HepG2 (cell line): Measurements from ENCODE around the gene ASH1L. TPM values are rescaled to one million over a fixed set of nuclear protein-coding genes. Genes with fewer than 3 reads are reported as not detected.

Experiments used
- CBFB ChIP-seq: sonication (generic); formaldehyde crosslinking; IDR thresholded peaks from 2 replicates; pipeline ENCODE4 v1.4.0; 2020; ENCODE audit warnings: missing genetic modification reagents
- DNMT1 ChIP-seq: sonication (generic); formaldehyde crosslinking; IDR thresholded peaks from 2 replicates; pipeline ENCODE4 v1.5.1; 2020; ENCODE audit warnings: mild to moderate bottlenecking, missing genetic modification reagents
- ESRRA ChIP-seq: sonication (generic); formaldehyde crosslinking; IDR thresholded peaks from 2 replicates; pipeline ENCODE4 v1.5.1; 2020; ENCODE audit warnings: mild to moderate bottlenecking, low read depth, missing genetic modification reagents
- FOXJ3 ChIP-seq: sonication (generic); formaldehyde crosslinking; IDR thresholded peaks from 2 replicates; pipeline ENCODE4 v1.4.0; 2020; ENCODE audit warnings: missing genetic modification reagents, mild to moderate bottlenecking, borderline replicate concordance
- HOXA3 ChIP-seq: sonication (generic); formaldehyde crosslinking; IDR thresholded peaks from 2 replicates; pipeline ENCODE4 v1.5.0; 2020; ENCODE audit warnings: missing genetic modification reagents
- IRF1 ChIP-seq: sonication (generic); formaldehyde crosslinking; IDR thresholded peaks from 2 replicates; pipeline ENCODE4 v1.4.0; 2020; ENCODE audit warnings: low read depth, mild to moderate bottlenecking, missing genetic modification reagents
- JUN ChIP-seq: sonication (generic); formaldehyde crosslinking; IDR thresholded peaks from 2 replicates; pipeline ENCODE4 v1.4.0; 2020; ENCODE audit warnings: mild to moderate bottlenecking, missing genetic modification reagents
- MED13 ChIP-seq: sonication (generic); formaldehyde crosslinking; IDR thresholded peaks from 2 replicates; pipeline ENCODE4 v1.5.0; 2020; ENCODE audit warnings: missing genetic modification reagents
- NAIF1 ChIP-seq: sonication (generic); formaldehyde crosslinking; IDR thresholded peaks from 2 replicates; pipeline ENCODE4 v1.5.0; 2020; ENCODE audit warnings: mild to moderate bottlenecking, missing genetic modification reagents, borderline replicate concordance
- NONO ChIP-seq, 2 experiments: fragments of 450-650 bp in 1 of 2; sonication (generic) in 1 of 2; formaldehyde crosslinking in 1 of 2; IDR thresholded peaks in 1 of 2; conservative IDR thresholded peaks in 1 of 2; 2 replicates each; pipeline versions ENCODE4 v1.6.1 to v1.8.0; 2017 to 2022; ENCODE audit warnings: mild to moderate bottlenecking in 1 of 2, missing genetic modification reagents in 1 of 2, moderate library complexity in 1 of 2
- SALL1 ChIP-seq: sonication (generic); formaldehyde crosslinking; IDR thresholded peaks from 2 replicates; pipeline ENCODE4 v1.8.0; 2022; ENCODE audit warnings: mild to moderate bottlenecking, missing genetic modification reagents
- SOX6 ChIP-seq, 2 experiments: fragments of 450-650 bp in 1 of 2; sonication (generic) in 1 of 2; formaldehyde crosslinking in 1 of 2; IDR thresholded peaks; 2 replicates each; pipeline versions ENCODE4 v1.4.0 to v1.6.1; 2017 to 2020; ENCODE audit warnings: antibody characterized with exemption in 1 of 2, mild to moderate bottlenecking in 1 of 2, missing genetic modification reagents in 1 of 2
- SRSF9 ChIP-seq: fragments of 200-400 bp; formaldehyde crosslinking; IDR thresholded peaks from 2 replicates; pipeline ENCODE4 v1.6.1; 2018; ENCODE audit warnings: borderline replicate concordance, mild to moderate bottlenecking, low read depth, low read length; ENCODE audit not compliant: insufficient read depth, poor library complexity, severe bottlenecking
- ZNF235 ChIP-seq: sonication (generic); formaldehyde crosslinking; IDR thresholded peaks from 2 replicates; pipeline ENCODE4 v1.8.1; 2023; ENCODE audit warnings: mild to moderate bottlenecking, missing genetic modification reagents, borderline replicate concordance
- ZNF362 ChIP-seq: sonication (generic); formaldehyde crosslinking; IDR thresholded peaks from 2 replicates; pipeline ENCODE4 v1.4.0; 2020; ENCODE audit warnings: missing genetic modification reagents, mild to moderate bottlenecking, borderline replicate concordance
- ZNF543 ChIP-seq: sonication (generic); formaldehyde crosslinking; IDR thresholded peaks from 2 replicates; pipeline ENCODE4 v1.4.0; 2020; ENCODE audit warnings: mild to moderate bottlenecking, missing genetic modification reagents
- ZNF761 ChIP-seq: sonication (generic); formaldehyde crosslinking; conservative IDR thresholded peaks from 2 replicates; pipeline ENCODE4 v1.4.0; 2020; ENCODE audit warnings: mild to moderate bottlenecking, missing genetic modification reagents
- ZNF790 ChIP-seq: sonication (generic); formaldehyde crosslinking; IDR thresholded peaks from 2 replicates; pipeline ENCODE4 v1.8.0; 2022; ENCODE audit warnings: missing genetic modification reagents, mild to moderate bottlenecking, borderline replicate concordance
- polyA plus RNA-seq, 8 experiments: library from polyadenylated mRNA; depleted of rRNA in 3 of 8; stranded (reverse) in 7 of 8; unstranded in 1 of 8; fragments of >200 nt; fragmentation: Illumina TruSeq in 4 of 8; extraction: Trizol in 4 of 8; gene quantifications; 2 replicates each; pipeline versions ENCODE4 v1.2.1 to v1.2.3, GENCODE V29; 2011 to 2016; ENCODE audit warnings: low read depth in 4 of 8, missing spikeins in 1 of 8, mixed read lengths in 1 of 8; ENCODE audit not compliant: insufficient read depth in 1 of 8
- total RNA-seq, 5 experiments: library from RNA; depleted of rRNA; stranded (reverse); fragments of >200 nt; fragmentation: Illumina TruSeq; extraction: Trizol; gene quantifications; 2 replicates each; pipeline ENCODE4 v1.2.3, GENCODE V29; 2016; ENCODE audit warnings: low read depth in 1 of 5

Gene ASH1L
- total and polyA plus RNA-seq, 2 of the 13 experiments (the other 11 are each of a cell fraction or from before 2014, with no cell fraction given): 10.2 to 15.3 TPM

- TF ChIP-seq NONO (IDR thresholded peaks at IDR 0.05): no peak
- no peak for TF ChIP-seq NONO (CRISPR knock-in tag; conservative IDR thresholded peaks at IDR 0.05)
- TF ChIP-seq ZNF235 (CRISPR knock-in tag): no peak
- no peak for TF ChIP-seq SALL1 (CRISPR knock-in tag)
- no peak for TF ChIP-seq FOXJ3 (CRISPR knock-in tag)
- peak; percentile 64; the same call in 1 of the 2 replicates for TF ChIP-seq ZNF362
- TF ChIP-seq SOX6 (IDR thresholded peaks at IDR 0.05): no peak
- TF ChIP-seq SOX6 (CRISPR knock-in tag; IDR thresholded peaks at IDR 0.05): no peak
- TF ChIP-seq SRSF9: no peak
- TF ChIP-seq NAIF1 (CRISPR knock-in tag): no peak; the same call in 1 of the 2 replicates
- TF ChIP-seq ESRRA (CRISPR knock-in tag): no peak
- TF ChIP-seq HOXA3: no peak
- 0 out of 2 replicates have a peak, but pooled peaks have one; percentile 6 for TF ChIP-seq ZNF543
- 0 out of 2 replicates have a peak, but pooled peaks have one; percentile 38 for TF ChIP-seq CBFB (CRISPR knock-in tag)
- TF ChIP-seq ZNF761 (CRISPR knock-in tag): 0 out of 2 replicates have a peak, but pooled peaks have one; percentile 31
- TF ChIP-seq DNMT1 (CRISPR knock-in tag): no peak
- TF ChIP-seq JUN: no peak
- no peak for TF ChIP-seq MED13
- TF ChIP-seq IRF1 (CRISPR knock-in tag): no peak
- no peak for TF ChIP-seq ZNF790
Observed at GRCh38 chr1:155323729-155324036, 238.9 kb downstream of the ASH1L start (continued).
